Colonic mucosa (tissue), 4 donors: Measurements from ENCODE around the gene ECM2. TPM values are rescaled to one million over a fixed set of nuclear protein-coding genes. Genes with fewer than 3 reads are reported as not detected.

ENCODE experiments used
- DNase-seq: peaks from one replicate; pipeline ENCODE4 v3.0.0-alpha.2; 2020
- H3K27ac ChIP-seq: fragments of 200-600 bp; one replicate; pipeline ENCODE4 v1.8.0; 2021
- H3K27me3 ChIP-seq: fragments of 200-600 bp; one replicate; pipeline ENCODE4 v1.8.0; 2021
- H3K36me3 ChIP-seq: fragments of 200-600 bp; one replicate; pipeline ENCODE4 v1.8.0; 2021
- H3K4me1 ChIP-seq: fragments of 200-600 bp; one replicate; pipeline ENCODE4 v1.8.0; 2021; ENCODE audit warnings: mild to moderate bottlenecking
- H3K4me3 ChIP-seq: fragments of 200-600 bp; one replicate; pipeline ENCODE4 v1.8.0; 2021
- H3K9ac ChIP-seq, 2 donors: one replicate each; pipeline ENCODE4 v1.7.0; 2013; ENCODE audit warnings: control low read depth in 2 of 2, low read depth in 2 of 2, low read length in 2 of 2
- H3K9me3 ChIP-seq: fragments of 200-600 bp; one replicate; pipeline ENCODE4 v1.8.0; 2021
- CTCF ChIP-seq: fragments of 200-600 bp; IDR thresholded peaks from one replicate; pipeline ENCODE4 v1.8.0; 2022; ENCODE audit warnings: antibody characterized with exemption, mild to moderate bottlenecking
- intact Hi-C: fragments of 100-400 bp; cut with DNase I; formaldehyde crosslinking; loops from one replicate; pipeline ENCODE4 v1.14.1; 2022
- total RNA-seq, 2 donors: library from RNA; stranded (reverse); fragmentation: NEBNext Ultra II Directional in 1 of 2; extraction: Animal tissue kit (Norgen Biotek cat#: 25700) in 1 of 2; gene quantifications; one replicate each; pipeline ENCODE4 v1.2.1, GENCODE V29; 2021
- donor health status: healthy.
- donor health status: DM: no; HTN: no; CAD: no.
- donor health status: DM: no; HTN: no; CAD: no.

Gene ECM2
- total RNA-seq, 2 donors from 2014 or later = 0.30 to 3.8 TPM

GRCh38 chr9:92506184-92506857 lies 29.5 kb downstream of the ECM2 start:
- intact Hi-C loops = no loop called here
- H3K4me1 ChIP-seq = no peaks in the 10 kb centered on the region
- DNase-seq = no peak

GRCh38 chr9:92504881-92505280 lies 30.9 kb downstream of the ECM2 start:
- no peaks in the 10 kb centered on the region for H3K4me1 ChIP-seq
- no peaks in the 10 kb centered on the region for H3K27me3 ChIP-seq
- no peak overlapping the region for H3K9ac ChIP-seq
- H3K4me3 ChIP-seq = no peak overlapping the region
- no peaks in the 10 kb centered on the region for H3K36me3 ChIP-seq
- intact Hi-C loops = loop anchor here (5.0 kb wide), 1 partner anchor 127 kb away; no protein-coding TSS in a partner anchor
- H3K27ac ChIP-seq = no peak overlapping the region
- H3K9me3 ChIP-seq = no peaks in the 10 kb centered on the region
- no peak for TF ChIP-seq CTCF
- DNase-seq = no peak

More at GRCh38 chr9:92506184-92506857, 29.5 kb downstream of the ECM2 start:
- H3K9me3 ChIP-seq = no peaks in the 10 kb centered on the region
- no peaks in the 10 kb centered on the region for H3K27me3 ChIP-seq
- H3K27ac ChIP-seq = peak overlapping the region; percentile 6
- no peak for TF ChIP-seq CTCF
- H3K36me3 ChIP-seq = no peaks in the 10 kb centered on the region
- no peak overlapping the region for H3K4me3 ChIP-seq
- no peak overlapping the region for H3K9ac ChIP-seq

- intact Hi-C loops = loop anchor here (5.0 kb wide), 1 partner anchor 129 kb away; no protein-coding TSS in a partner anchor
- H3K4me1 ChIP-seq = no peaks in the 10 kb centered on the region
Measured at GRCh38 chr9:92503156-92503555, 32.6 kb downstream of the ECM2 start.

GRCh38 chr9:92501671-92502393 lies 34.0 kb downstream of the ECM2 start:
- peak; percentile 41 for DNase-seq
- H3K9ac ChIP-seq = no peak overlapping the region
- H3K4me1 ChIP-seq = no peaks in the 10 kb centered on the region
- H3K27ac ChIP-seq = no peak overlapping the region
- no peaks in the 10 kb centered on the region for H3K36me3 ChIP-seq
- TF ChIP-seq CTCF = peak; percentile 43
- H3K27me3 ChIP-seq = no peaks in the 10 kb centered on the region
- no peaks in the 10 kb centered on the region for H3K9me3 ChIP-seq
- intact Hi-C loops = loop anchor here (5.0 kb wide), 1 partner anchor 130 kb away; no protein-coding TSS in a partner anchor
- no peak overlapping the region for H3K4me3 ChIP-seq

More at GRCh38 chr9:92503156-92503555, 32.6 kb downstream of the ECM2 start:
- no peak overlapping the region for H3K4me3 ChIP-seq
- H3K9me3 ChIP-seq = no peaks in the 10 kb centered on the region
- H3K9ac ChIP-seq = no peak overlapping the region
- no peak for TF ChIP-seq CTCF
- no peak for DNase-seq
- no peaks in the 10 kb centered on the region for H3K36me3 ChIP-seq
- no peak overlapping the region for H3K27ac ChIP-seq
- H3K27me3 ChIP-seq = no peaks in the 10 kb centered on the region

GRCh38 chr9:92500725-92501124 lies 35.1 kb downstream of the ECM2 start:
- Histone ChIP-seq H3K27me3 (no peaks in the 10 kb centered on the region), H3K27ac (no peak overlapping the region), H3K4me3 (no peak overlapping the region), H3K4me1 (no peaks in the 10 kb centered on the region), H3K36me3 (no peaks in the 10 kb centered on the region), H3K9me3 (no peaks in the 10 kb centered on the region), H3K9ac (no peak overlapping the region)
- intact Hi-C loops = loop anchor here (5.0 kb wide), 1 partner anchor 132 kb away; no protein-coding TSS in a partner anchor
- no peak for TF ChIP-seq CTCF
- DNase-seq = no peak
